Hepatocyte (in vitro differentiated cells): ENCODE results near the gene PCDHB11.

Experiments
- EZH2 ChIP-seq: fragments of 200-600 bp; sonication (generic); IDR thresholded peaks from 2 replicates; pipeline ENCODE4 v1.6.1; 2016; ENCODE audit warnings: antibody characterized with exemption, mild to moderate bottlenecking, borderline replicate concordance
- EZH2phosphoT487 ChIP-seq: fragments of 200-600 bp; sonication (generic); IDR thresholded peaks from one replicate; pipeline ENCODE4 v1.6.1; 2018; ENCODE audit warnings: antibody characterized with exemption, mild to moderate bottlenecking, low read depth, moderate library complexity; ENCODE audit not compliant: unreplicated experiment, severe bottlenecking
- TF ChIP-seq, protein P1 (sequence below): fragments of 200-600 bp; sonication (generic); IDR thresholded peaks from 2 replicates; pipeline ENCODE4 v1.5.1; 2016; ENCODE audit warnings: antibody characterized with exemption, mild to moderate bottlenecking; ENCODE audit not compliant: poor library complexity

DNA sequence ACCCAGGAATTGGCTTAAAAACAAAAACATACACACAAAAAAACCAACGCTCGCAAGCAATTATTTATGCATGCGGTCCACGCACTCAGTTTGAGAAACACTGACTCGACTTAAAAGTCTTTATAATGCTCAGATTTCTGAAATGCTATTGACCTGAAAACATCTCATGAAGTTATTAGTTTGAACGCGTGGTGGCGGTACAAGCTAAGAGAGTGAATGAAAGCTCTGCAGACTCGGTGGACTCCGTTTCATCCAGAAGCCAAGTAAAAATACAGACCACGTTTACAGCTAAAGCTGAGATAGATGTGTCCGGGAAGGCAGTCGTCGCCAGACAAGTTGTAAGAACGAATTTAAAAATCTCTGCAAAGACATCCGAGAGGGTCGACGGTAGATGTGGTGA is 49.6 kb upstream of the PCDHB11 start, which contains the start of gene PCDHB6:
- TF ChIP-seq EZH2 (no peak), EZH2phosphoT487 (no peak)
- TF ChIP-seq, protein P1, sequence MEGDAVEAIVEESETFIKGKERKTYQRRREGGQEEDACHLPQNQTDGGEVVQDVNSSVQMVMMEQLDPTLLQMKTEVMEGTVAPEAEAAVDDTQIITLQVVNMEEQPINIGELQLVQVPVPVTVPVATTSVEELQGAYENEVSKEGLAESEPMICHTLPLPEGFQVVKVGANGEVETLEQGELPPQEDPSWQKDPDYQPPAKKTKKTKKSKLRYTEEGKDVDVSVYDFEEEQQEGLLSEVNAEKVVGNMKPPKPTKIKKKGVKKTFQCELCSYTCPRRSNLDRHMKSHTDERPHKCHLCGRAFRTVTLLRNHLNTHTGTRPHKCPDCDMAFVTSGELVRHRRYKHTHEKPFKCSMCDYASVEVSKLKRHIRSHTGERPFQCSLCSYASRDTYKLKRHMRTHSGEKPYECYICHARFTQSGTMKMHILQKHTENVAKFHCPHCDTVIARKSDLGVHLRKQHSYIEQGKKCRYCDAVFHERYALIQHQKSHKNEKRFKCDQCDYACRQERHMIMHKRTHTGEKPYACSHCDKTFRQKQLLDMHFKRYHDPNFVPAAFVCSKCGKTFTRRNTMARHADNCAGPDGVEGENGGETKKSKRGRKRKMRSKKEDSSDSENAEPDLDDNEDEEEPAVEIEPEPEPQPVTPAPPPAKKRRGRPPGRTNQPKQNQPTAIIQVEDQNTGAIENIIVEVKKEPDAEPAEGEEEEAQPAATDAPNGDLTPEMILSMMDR, result no peak
